Brain microvascular endothelial cell (primary cell): Measurements from ENCODE around the gene TOR1AIP2.

Experiments used
- DNase-seq: peaks from one replicate; pipeline ENCODE4 v3.0.0-alpha.2; 2020
- H3K27ac ChIP-seq: fragments of 250-450 bp; sonication (Bioruptor Pico); 2 replicates; pipeline ENCODE4 v1.5.1; 2020; ENCODE audit warnings: mild to moderate bottlenecking, moderate library complexity
- H3K27me3 ChIP-seq: fragments of 250-450 bp; sonication (Bioruptor Pico); replicated peaks from 2 replicates; pipeline ENCODE4 v1.5.1; 2020; ENCODE audit warnings: mild to moderate bottlenecking
- H3K36me3 ChIP-seq: fragments of 250-450 bp; sonication (Bioruptor Pico); replicated peaks from 2 replicates; pipeline ENCODE4 v1.5.1; 2020; ENCODE audit warnings: mild to moderate bottlenecking
- H3K4me3 ChIP-seq: 2 replicates; pipeline ENCODE4 v1.5.1; 2011; ENCODE audit warnings: low read depth, mild to moderate bottlenecking, control low read depth, low read length, moderate library complexity
- in situ Hi-C: cut with HindIII; loops from 2 replicates; pipeline ENCODE4 v1.10.0; 2017; ENCODE audit warnings: low sequenced_read_pairs, low pct_ligation_motif_present
- TF ChIP-seq, protein P1 (sequence below): IDR thresholded peaks from 2 replicates; pipeline ENCODE4 v1.5.1; 2011; ENCODE audit warnings: low read depth, mild to moderate bottlenecking, moderate library complexity, low read length, control low read depth, inconsistent platforms; ENCODE audit errors: missing control alignments

TOR1AIP2 gene

DNA sequence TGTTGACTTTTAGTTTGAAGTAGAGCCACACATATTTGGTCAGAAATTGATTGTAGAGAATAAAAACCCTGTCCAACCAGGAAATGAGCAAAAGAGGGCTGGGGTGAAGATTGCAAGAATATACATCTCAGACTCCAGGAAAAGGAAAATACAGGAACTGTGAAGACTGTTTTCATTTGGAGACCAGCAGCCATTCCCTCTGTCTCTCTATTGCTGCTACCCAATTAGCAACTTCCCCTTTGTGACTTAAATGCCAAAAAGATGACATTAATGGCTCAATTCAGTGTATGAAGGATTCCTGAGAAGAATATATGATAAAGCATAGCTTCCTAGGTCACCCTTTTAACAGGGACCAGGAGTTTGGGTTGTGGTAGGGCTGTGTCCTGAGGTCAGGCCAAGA, 45.4 kb upstream of the TOR1AIP2 start:
- H3K36me3 ChIP-seq = peaks cover 12% of the 10 kb centered on the region
- no peak overlapping the region for H3K27ac ChIP-seq
- no peak for DNase-seq
- in situ Hi-C loops = no loop called here
- TF ChIP-seq, protein P1, sequence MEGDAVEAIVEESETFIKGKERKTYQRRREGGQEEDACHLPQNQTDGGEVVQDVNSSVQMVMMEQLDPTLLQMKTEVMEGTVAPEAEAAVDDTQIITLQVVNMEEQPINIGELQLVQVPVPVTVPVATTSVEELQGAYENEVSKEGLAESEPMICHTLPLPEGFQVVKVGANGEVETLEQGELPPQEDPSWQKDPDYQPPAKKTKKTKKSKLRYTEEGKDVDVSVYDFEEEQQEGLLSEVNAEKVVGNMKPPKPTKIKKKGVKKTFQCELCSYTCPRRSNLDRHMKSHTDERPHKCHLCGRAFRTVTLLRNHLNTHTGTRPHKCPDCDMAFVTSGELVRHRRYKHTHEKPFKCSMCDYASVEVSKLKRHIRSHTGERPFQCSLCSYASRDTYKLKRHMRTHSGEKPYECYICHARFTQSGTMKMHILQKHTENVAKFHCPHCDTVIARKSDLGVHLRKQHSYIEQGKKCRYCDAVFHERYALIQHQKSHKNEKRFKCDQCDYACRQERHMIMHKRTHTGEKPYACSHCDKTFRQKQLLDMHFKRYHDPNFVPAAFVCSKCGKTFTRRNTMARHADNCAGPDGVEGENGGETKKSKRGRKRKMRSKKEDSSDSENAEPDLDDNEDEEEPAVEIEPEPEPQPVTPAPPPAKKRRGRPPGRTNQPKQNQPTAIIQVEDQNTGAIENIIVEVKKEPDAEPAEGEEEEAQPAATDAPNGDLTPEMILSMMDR = no peak
- no peaks in the 10 kb centered on the region for H3K27me3 ChIP-seq
- H3K4me3 ChIP-seq = no peak overlapping the region

DNA sequence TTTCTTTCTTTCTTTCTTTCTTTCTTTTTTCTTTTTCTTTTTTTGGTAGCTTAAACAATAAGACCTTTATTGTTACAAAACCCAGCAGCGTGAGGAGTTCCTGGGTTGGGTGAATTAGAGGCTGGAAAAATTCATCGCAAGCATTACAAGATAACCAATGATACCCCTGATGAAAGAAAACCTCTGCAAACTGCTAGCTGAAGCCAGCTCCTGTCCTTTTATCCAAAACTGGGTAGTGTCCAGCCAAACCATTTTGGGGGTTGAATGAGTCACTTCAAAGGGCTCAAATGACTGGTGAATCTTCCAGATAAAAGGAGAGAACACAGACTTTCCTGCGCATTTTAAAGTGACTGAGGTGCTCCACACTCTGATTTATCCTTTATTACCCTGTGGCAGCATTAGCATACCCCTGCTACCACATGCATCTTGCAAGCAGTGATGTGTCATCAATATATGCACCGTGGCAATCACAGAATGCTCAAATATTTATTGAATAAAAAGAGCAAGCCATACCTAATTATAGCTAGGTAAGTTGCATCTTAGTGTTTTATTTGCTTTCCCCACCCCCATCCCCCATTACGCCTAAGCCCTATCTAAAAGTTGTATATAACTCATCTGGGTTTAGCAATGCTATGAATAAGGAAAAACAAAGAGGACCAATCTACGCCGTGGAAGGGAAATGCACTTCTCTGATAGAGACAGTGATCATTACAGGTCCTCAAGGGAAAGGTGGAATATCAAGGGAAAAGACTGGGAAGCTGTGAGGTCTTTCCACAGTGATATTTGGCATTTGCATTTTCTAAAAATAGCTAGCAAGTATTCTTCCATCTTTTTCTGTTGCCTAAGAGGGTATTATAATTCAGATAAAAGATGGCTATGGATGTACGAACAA, 44.6 kb upstream of the TOR1AIP2 start:
- no peak overlapping the region for H3K27ac ChIP-seq
- DNase-seq = no peak
- H3K27me3 ChIP-seq = no peaks in the 10 kb centered on the region
- H3K36me3 ChIP-seq = peaks cover 20% of the 10 kb centered on the region
- TF ChIP-seq, protein P1 = no peak
- in situ Hi-C loops = no loop called here
- no peak overlapping the region for H3K4me3 ChIP-seq

DNA sequence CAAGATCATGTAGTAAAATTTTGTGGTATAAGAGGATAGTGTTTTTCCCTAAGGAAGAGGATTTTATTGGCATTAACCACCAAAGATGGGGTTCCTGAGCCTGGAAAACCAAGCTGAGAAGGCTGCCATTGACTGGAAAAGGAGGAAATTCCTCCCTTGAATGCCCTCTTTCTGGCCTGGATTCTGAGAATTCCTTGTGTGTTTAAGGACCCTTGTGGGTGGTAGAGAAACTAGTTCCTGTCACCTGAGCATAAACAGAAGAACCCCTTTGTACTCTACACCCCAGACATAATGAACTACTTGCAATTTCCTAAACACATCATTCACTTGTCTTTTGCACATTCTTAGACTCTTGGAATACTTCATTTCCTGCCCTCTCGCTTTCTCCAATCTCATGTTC, 43.9 kb upstream of the TOR1AIP2 start:
- H3K27ac ChIP-seq = no peak overlapping the region
- H3K4me3 ChIP-seq = no peak overlapping the region
- peaks cover 21% of the 10 kb centered on the region for H3K36me3 ChIP-seq
- H3K27me3 ChIP-seq = no peaks in the 10 kb centered on the region
- DNase-seq = no peak
- TF ChIP-seq, protein P1 = no peak
- in situ Hi-C loops = no loop called here

DNA sequence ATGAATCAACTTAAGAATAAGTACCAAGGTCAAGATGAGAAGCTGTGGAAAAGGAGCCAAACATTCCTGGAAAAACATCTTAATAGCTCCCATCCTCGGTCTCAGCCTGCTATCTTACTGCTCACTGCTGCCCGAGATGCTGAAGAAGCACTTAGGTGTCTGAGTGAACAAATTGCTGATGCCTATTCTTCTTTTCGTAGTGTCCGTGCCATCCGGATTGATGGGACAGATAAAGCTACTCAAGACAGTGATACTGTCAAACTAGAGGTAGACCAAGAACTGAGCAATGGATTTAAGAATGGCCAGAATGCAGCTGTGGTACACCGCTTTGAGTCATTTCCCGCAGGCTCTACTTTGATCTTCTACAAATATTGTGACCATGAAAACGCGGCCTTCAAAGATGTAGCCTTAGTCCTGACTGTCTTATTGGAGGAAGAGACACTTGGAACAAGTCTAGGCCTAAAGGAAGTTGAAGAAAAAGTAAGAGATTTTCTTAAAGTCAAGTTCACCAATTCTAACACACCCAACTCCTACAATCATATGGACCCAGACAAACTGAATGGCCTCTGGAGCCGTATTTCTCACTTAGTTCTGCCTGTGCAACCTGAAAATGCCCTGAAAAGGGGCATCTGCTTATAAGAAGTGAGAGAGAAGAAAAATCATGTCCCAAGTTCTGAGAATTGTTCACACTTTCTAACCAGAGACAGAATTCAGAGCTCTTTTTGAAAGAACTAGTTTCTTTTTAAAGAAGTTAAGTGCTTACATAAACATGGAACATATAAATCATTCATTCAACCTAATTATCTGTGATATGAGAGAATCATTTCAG, 40.2 kb upstream of the TOR1AIP2 start:
- no peaks in the 10 kb centered on the region for H3K27me3 ChIP-seq
- H3K4me3 ChIP-seq = no peak overlapping the region
- TF ChIP-seq, protein P1 = no peak
- H3K27ac ChIP-seq = no peak overlapping the region
- in situ Hi-C loops = no loop called here
- H3K36me3 ChIP-seq = peaks cover 33% of the 10 kb centered on the region
- DNase-seq = no peak

DNA sequence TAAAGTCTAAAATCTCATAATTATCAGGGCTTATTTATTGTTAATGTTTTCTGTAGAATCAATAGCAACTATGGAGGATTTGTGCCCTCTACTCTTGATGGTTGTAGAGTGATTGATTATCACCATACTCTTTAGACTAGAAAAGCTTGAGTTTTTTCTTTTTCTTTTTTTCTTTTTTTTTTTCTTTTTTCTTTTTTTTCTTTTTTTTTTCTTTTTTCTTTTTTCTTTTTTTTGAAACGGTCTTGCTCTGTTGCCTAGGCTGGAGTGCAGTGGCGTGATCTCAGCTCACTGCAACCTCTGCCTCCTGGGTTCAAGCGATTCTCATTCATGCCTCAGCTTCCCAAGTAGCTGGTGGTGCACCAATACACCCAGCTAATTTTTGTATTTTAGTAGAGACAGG, 34.2 kb upstream of the TOR1AIP2 start:
- H3K36me3 ChIP-seq = peaks cover 24% of the 10 kb centered on the region
- in situ Hi-C loops = no loop called here
- H3K27me3 ChIP-seq = no peaks in the 10 kb centered on the region

More for the DNA sequence above, 34.2 kb upstream of the TOR1AIP2 start:
- Histone ChIP-seq H3K27ac (no peak overlapping the region), H3K4me3 (no peak overlapping the region)
- TF ChIP-seq, protein P1 = no peak
- no peak for DNase-seq
